HG03521 (cell line): ENCODE data around the gene SDC1.

Experiments used
- ATAC-seq: cut with Tn5 transposase; IDR thresholded peaks from one replicate; pipeline ENCODE4 v1.9.1; 2021; ENCODE audit warnings: mild to moderate bottlenecking, moderate library complexity; ENCODE audit not compliant: unreplicated experiment

The SDC1 gene

GRCh38 chr2:20229322-20230113 is 4.6 kb upstream of the SDC1 start:
- ATAC-seq = no peak

- ATAC-seq = no peak
Measured at GRCh38 chr2:20227894-20228505, 3.1 kb upstream of the SDC1 start.

GRCh38 chr2:20226152-20226545 is 1.2 kb upstream of the SDC1 start:
- ATAC-seq = no peak

- ATAC-seq = peak; percentile 47
Measured at GRCh38 chr2:20225294-20226151, 593 bp upstream of the SDC1 start.

- ATAC-seq = peak; percentile 30
Measured at GRCh38 chr2:20224164-20224715, 690 bp downstream of the SDC1 start.

- ATAC-seq = peak; percentile 14
Measured at GRCh38 chr2:20223407-20224163, 1.3 kb downstream of the SDC1 start.

GRCh38 chr2:20222769-20223406 is 2.0 kb downstream of the SDC1 start:
- no peak for ATAC-seq

- ATAC-seq = no peak
Measured at GRCh38 chr2:20222014-20222768, 2.7 kb downstream of the SDC1 start.

- no peak for ATAC-seq
Measured at GRCh38 chr2:20221555-20221973, 3.4 kb downstream of the SDC1 start.

- ATAC-seq = no peak
Measured at GRCh38 chr2:20220806-20221554, 4.0 kb downstream of the SDC1 start.

- no peak for ATAC-seq
Measured at GRCh38 chr2:20219763-20220380, 5.1 kb downstream of the SDC1 start.

GRCh38 chr2:20218331-20219320 is 6.3 kb downstream of the SDC1 start:
- no peak for ATAC-seq

- ATAC-seq = no peak
Measured at GRCh38 chr2:20217041-20217970, 7.6 kb downstream of the SDC1 start.

GRCh38 chr2:20216130-20217025 is 8.6 kb downstream of the SDC1 start:
- ATAC-seq = no peak
